ENCODE measurements around the gene CNN2. TPM values are rescaled to one million over a fixed set of nuclear protein-coding genes. Genes with fewer than 3 reads are reported as not detected.

Gene CNN2
- polyA plus RNA-seq, 1 donor from 2014 or later, result 42.8 TPM

GRCh38 chr19:992670-993055 is 33.7 kb upstream of the CNN2 start:
- H3K79me2 ChIP-seq (replicated peaks; ENCODE audit: insufficient read depth, low read length), result no peaks in the 10 kb centered on the region
- no peak overlapping the region for H3K4me2 ChIP-seq (ENCODE audit: low read length)
- H3K9ac ChIP-seq (ENCODE audit: low read length), result no peak overlapping the region
- TF ChIP-seq CTCF (IDR thresholded peaks at IDR 0.05; ENCODE audit: poor library complexity, severe bottlenecking) (no peak), REST (IDR thresholded peaks at IDR 0.05; ENCODE audit: borderline replicate concordance) (no peak), EZH2 (IDR thresholded peaks at IDR 0.05; ENCODE audit: borderline replicate concordance, insufficient read depth, low read length, poor library complexity, severe bottlenecking) (no peak), RAD21 (conservative IDR thresholded peaks at IDR 0.05) (no peak), MXI1 (conservative IDR thresholded peaks at IDR 0.05; ENCODE audit: poor library complexity, severe bottlenecking) (no peak), EP300 (conservative IDR thresholded peaks at IDR 0.05; ENCODE audit: poor library complexity, severe bottlenecking) (no peak), TAF1 (IDR thresholded peaks at IDR 0.05; ENCODE audit: low read depth) (no peak), SMC3 (conservative IDR thresholded peaks at IDR 0.05; ENCODE audit: poor library complexity) (no peak), POLR2AphosphoS5 (IDR thresholded peaks at IDR 0.05) (no peak)
- no peaks in the 10 kb centered on the region for H3K9me3 ChIP-seq (ENCODE audit: low read length)
- no peak overlapping the region for H3K4me3 ChIP-seq (ENCODE audit: low read length)
- no peaks in the 10 kb centered on the region for H3K9me2 ChIP-seq (ENCODE audit: insufficient read depth, low read length)
- no peak overlapping the region for H3K27ac ChIP-seq (ENCODE audit: low read length)
- H4K20me1 ChIP-seq (ENCODE audit: insufficient read depth), result no peaks in the 10 kb centered on the region
- no peaks in the 10 kb centered on the region for H3K27me3 ChIP-seq (ENCODE audit: insufficient read depth, low read depth, low read length)
- no peaks in the 10 kb centered on the region for H3K36me3 ChIP-seq (ENCODE audit: insufficient read depth, low read length)
- no peak overlapping the region for H2AFZ ChIP-seq (ENCODE audit: low read depth, low read length)
- no peaks in the 10 kb centered on the region for H3F3A ChIP-seq (ENCODE audit: insufficient read depth, low read length, poor library complexity, severe bottlenecking)

GRCh38 chr19:993361-993830 is 33.0 kb upstream of the CNN2 start:
- Histone ChIP-seq H3K4me2 (ENCODE audit: low read length) (no peak overlapping the region), H3K79me2 (replicated peaks; ENCODE audit: insufficient read depth, low read length) (no peaks in the 10 kb centered on the region), H3K9me3 (ENCODE audit: low read length) (no peaks in the 10 kb centered on the region), H3K4me3 (ENCODE audit: low read length) (no peak overlapping the region), H3K9ac (ENCODE audit: low read length) (no peak overlapping the region), H2AFZ (ENCODE audit: low read depth, low read length) (no peak overlapping the region), H3K9me2 (ENCODE audit: insufficient read depth, low read length) (no peaks in the 10 kb centered on the region), H3K27ac (ENCODE audit: low read length) (no peak overlapping the region), H4K20me1 (ENCODE audit: insufficient read depth) (no peaks in the 10 kb centered on the region), H3F3A (ENCODE audit: insufficient read depth, low read length, poor library complexity, severe bottlenecking) (no peaks in the 10 kb centered on the region), H3K36me3 (ENCODE audit: insufficient read depth, low read length) (no peaks in the 10 kb centered on the region), H3K27me3 (ENCODE audit: insufficient read depth, low read depth, low read length) (no peaks in the 10 kb centered on the region)
- TF ChIP-seq POLR2AphosphoS5 (IDR thresholded peaks at IDR 0.05), result no peak
- no peak for TF ChIP-seq SMC3 (conservative IDR thresholded peaks at IDR 0.05; ENCODE audit: poor library complexity)
- no peak for TF ChIP-seq RAD21 (conservative IDR thresholded peaks at IDR 0.05)
- TF ChIP-seq CTCF (IDR thresholded peaks at IDR 0.05; ENCODE audit: poor library complexity, severe bottlenecking), result no peak
- no peak for TF ChIP-seq EP300 (conservative IDR thresholded peaks at IDR 0.05; ENCODE audit: poor library complexity, severe bottlenecking)
- no peak for TF ChIP-seq EZH2 (IDR thresholded peaks at IDR 0.05; ENCODE audit: borderline replicate concordance, insufficient read depth, low read length, poor library complexity, severe bottlenecking)
- TF ChIP-seq TAF1 (IDR thresholded peaks at IDR 0.05; ENCODE audit: low read depth), result no peak
- TF ChIP-seq MXI1 (conservative IDR thresholded peaks at IDR 0.05; ENCODE audit: poor library complexity, severe bottlenecking), result no peak
- TF ChIP-seq REST (IDR thresholded peaks at IDR 0.05; ENCODE audit: borderline replicate concordance), result no peak

All from neural cell (in vitro differentiated cells).